HL-60 (cell line): ENCODE data around the gene YTHDF1.

Source experiments
- DNase-seq, 2 experiments: peaks; one replicate each; pipeline ENCODE4 v3.0.0-alpha.2; 2010 to 2020; ENCODE audit warnings: low read depth in 1 of 2, low spot score in 1 of 2
- H3K27ac ChIP-seq: fragments of 250-450 bp; sonication (Bioruptor Pico); replicated peaks from 2 replicates; pipeline ENCODE4 v1.5.1; 2020; ENCODE audit warnings: mild to moderate bottlenecking, moderate library complexity
- H3K27me3 ChIP-seq: fragments of 250-450 bp; sonication (Bioruptor Pico); 2 replicates; pipeline ENCODE4 v1.5.1; 2021; ENCODE audit warnings: mild to moderate bottlenecking, moderate library complexity; ENCODE audit not compliant: insufficient read depth, poor library complexity, severe bottlenecking
- H3K4me3 ChIP-seq: replicated peaks from 2 replicates; pipeline ENCODE4 v1.5.1; 2011; ENCODE audit warnings: mild to moderate bottlenecking, control low read depth, low read length; ENCODE audit not compliant: insufficient read depth
- CTCF ChIP-seq: IDR thresholded peaks from one replicate; pipeline ENCODE4 v1.5.1; 2011; ENCODE audit warnings: low read length, control low read depth, inconsistent platforms; ENCODE audit not compliant: insufficient read depth
- GABPA ChIP-seq: IDR thresholded peaks from 2 replicates; pipeline ENCODE4 v1.6.1; 2012; ENCODE audit warnings: low read depth
- POLR2AphosphoS5 ChIP-seq: IDR thresholded peaks from 2 replicates; pipeline ENCODE4 v1.6.1; 2012; ENCODE audit warnings: low read depth
- REST ChIP-seq: IDR thresholded peaks from 2 replicates; pipeline ENCODE4 v1.6.1; 2012; ENCODE audit warnings: low read depth; ENCODE audit not compliant: insufficient replicate concordance
- SPI1 ChIP-seq: IDR thresholded peaks from 2 replicates; pipeline ENCODE4 v1.6.1; 2012; ENCODE audit warnings: low read depth, mild to moderate bottlenecking, borderline replicate concordance

The YTHDF1 gene

GRCh38 chr20:63226042-63226943 lies 10.4 kb upstream of the YTHDF1 start:
- Histone ChIP-seq H3K27me3 (peaks cover 16% of the 10 kb centered on the region), H3K27ac (no peak overlapping the region), H3K4me3 (no peak overlapping the region)
- DNase-seq: no peak
- TF ChIP-seq REST (no peak), POLR2AphosphoS5 (no peak), SPI1 (no peak), GABPA (no peak), CTCF (no peak)

GRCh38 chr20:63225082-63225454 lies 9.1 kb upstream of the YTHDF1 start:
- no peak for DNase-seq
- H3K27ac ChIP-seq: no peak overlapping the region
- H3K27me3 ChIP-seq: peaks cover 8% of the 10 kb centered on the region
- no peak for TF ChIP-seq CTCF
- TF ChIP-seq GABPA: no peak
- TF ChIP-seq REST: no peak
- no peak for TF ChIP-seq SPI1
- no peak for TF ChIP-seq POLR2AphosphoS5
- no peak overlapping the region for H3K4me3 ChIP-seq

GRCh38 chr20:63224412-63225081 lies 8.6 kb upstream of the YTHDF1 start:
- Histone ChIP-seq H3K27me3 (peaks cover 8% of the 10 kb centered on the region), H3K4me3 (no peak overlapping the region), H3K27ac (no peak overlapping the region)
- no peak for DNase-seq
- TF ChIP-seq SPI1: no peak
- TF ChIP-seq CTCF: no peak
- TF ChIP-seq GABPA: no peak
- no peak for TF ChIP-seq POLR2AphosphoS5
- no peak for TF ChIP-seq REST
